Measurements from ENCODE around the gene ALLC.

DNA sequence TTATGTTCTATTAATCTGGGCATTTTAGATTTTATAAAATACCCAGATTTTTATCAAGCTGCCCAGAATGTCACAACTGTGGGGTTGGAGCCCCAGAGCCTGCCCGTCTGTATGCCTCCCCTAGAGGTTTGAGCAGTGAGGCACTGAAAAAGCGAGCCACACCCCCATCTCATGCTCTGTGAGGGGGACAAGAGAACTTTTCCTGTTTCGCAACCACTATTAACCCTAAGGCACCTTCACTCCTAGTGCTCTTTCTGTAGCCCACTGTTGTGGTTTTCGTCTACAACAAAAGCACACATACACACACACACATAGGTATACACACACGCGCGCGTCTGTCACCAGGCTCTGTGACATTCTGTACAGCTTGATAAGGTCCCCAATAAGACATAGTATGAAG lies 83.4 kb downstream of the ALLC start:
- TF ChIP-seq, protein P1, sequence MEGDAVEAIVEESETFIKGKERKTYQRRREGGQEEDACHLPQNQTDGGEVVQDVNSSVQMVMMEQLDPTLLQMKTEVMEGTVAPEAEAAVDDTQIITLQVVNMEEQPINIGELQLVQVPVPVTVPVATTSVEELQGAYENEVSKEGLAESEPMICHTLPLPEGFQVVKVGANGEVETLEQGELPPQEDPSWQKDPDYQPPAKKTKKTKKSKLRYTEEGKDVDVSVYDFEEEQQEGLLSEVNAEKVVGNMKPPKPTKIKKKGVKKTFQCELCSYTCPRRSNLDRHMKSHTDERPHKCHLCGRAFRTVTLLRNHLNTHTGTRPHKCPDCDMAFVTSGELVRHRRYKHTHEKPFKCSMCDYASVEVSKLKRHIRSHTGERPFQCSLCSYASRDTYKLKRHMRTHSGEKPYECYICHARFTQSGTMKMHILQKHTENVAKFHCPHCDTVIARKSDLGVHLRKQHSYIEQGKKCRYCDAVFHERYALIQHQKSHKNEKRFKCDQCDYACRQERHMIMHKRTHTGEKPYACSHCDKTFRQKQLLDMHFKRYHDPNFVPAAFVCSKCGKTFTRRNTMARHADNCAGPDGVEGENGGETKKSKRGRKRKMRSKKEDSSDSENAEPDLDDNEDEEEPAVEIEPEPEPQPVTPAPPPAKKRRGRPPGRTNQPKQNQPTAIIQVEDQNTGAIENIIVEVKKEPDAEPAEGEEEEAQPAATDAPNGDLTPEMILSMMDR (IDR thresholded peaks at IDR 0.05 in 4 of 5, conservative IDR thresholded peaks at IDR 0.05 in 1 of 5) = no peak
- TF ChIP-seq POLR2A (IDR thresholded peaks at IDR 0.05) = no peak

Data from gastrocnemius medialis (tissue), 4 donors.